ENCODE results near the gene ZBTB12. TPM values are rescaled to one million over a fixed set of nuclear protein-coding genes. Genes with fewer than 3 reads are reported as not detected.
"Not testable (repeated sequence)": the region's sequence is repeated elsewhere in the genome, so short reads cannot be mapped to it uniquely, and the experiment has no call there.

Gene ZBTB12
- total and polyA plus RNA-seq, 2 of the 8 experiments (the other 6 are each of a cell fraction or from before 2014, with no cell fraction given) = 20.7 to 40.8 TPM

GRCh38 chr6:31851980-31852718, 49.7 kb downstream of the ZBTB12 start:
- not testable (repeated sequence) for H2AFZ ChIP-seq (ENCODE audit: low read length); H3K4ac ChIP-seq (replicated peaks; ENCODE audit: insufficient read length, low read depth, low read length); H3K79me2 ChIP-seq (ENCODE audit: control insufficient read depth in 1 of 2, insufficient read depth in 2 of 2, low read length in 2 of 2); H4K91ac ChIP-seq (replicated peaks; ENCODE audit: insufficient read length, low read length); H2BK5ac ChIP-seq (ENCODE audit: low read depth, low read length); H3K18ac ChIP-seq (ENCODE audit: extremely low read depth, low read length); H4K8ac ChIP-seq (ENCODE audit: extremely low read depth, insufficient read depth, low read length); H3K23me2 ChIP-seq (ENCODE audit: low read depth, low read length); H3K14ac ChIP-seq (ENCODE audit: insufficient read length); H3K27me3 ChIP-seq (replicated peaks in 1 of 4; ENCODE audit: control insufficient read depth in 3 of 4, extremely low read depth in 1 of 4, insufficient read depth in 3 of 4, low read length in 3 of 4); DNase-seq (ENCODE audit: low read depth in 1 of 2, low spot score in 2 of 2); H3K79me1 ChIP-seq (ENCODE audit: low read depth, low read length); H4K5ac ChIP-seq (ENCODE audit: insufficient read length, low read depth, low read length); H4K20me1 ChIP-seq (replicated peaks in 1 of 2; ENCODE audit: control insufficient read depth in 1 of 2, insufficient read depth in 2 of 2, low read length in 2 of 2); H2BK120ac ChIP-seq (replicated peaks; ENCODE audit: low read depth, low read length); H3K27ac ChIP-seq (ENCODE audit: low read depth, low read length); H3K4me3 ChIP-seq (ENCODE audit: extremely low read depth in 1 of 4, insufficient read depth in 2 of 4, low read depth in 3 of 4, low read length in 4 of 4); H3K56ac ChIP-seq (replicated peaks; ENCODE audit: insufficient read length, low read depth, low read length); H3K23ac ChIP-seq (ENCODE audit: insufficient read length); H2BK15ac ChIP-seq (ENCODE audit: low read length); H2BK12ac ChIP-seq (ENCODE audit: low read depth, low read length); H3K9ac ChIP-seq (replicated peaks in 1 of 4; ENCODE audit: extremely low read depth in 1 of 4, low read depth in 3 of 4, low read length in 3 of 4); H2AK5ac ChIP-seq (ENCODE audit: low read depth, low read length); H3K4me1 ChIP-seq (replicated peaks in 1 of 4; ENCODE audit: control insufficient read depth in 3 of 4, insufficient read depth in 4 of 4, low read length in 3 of 4); H2BK20ac ChIP-seq (ENCODE audit: low read length); H3K9me3 ChIP-seq (ENCODE audit: insufficient read depth in 2 of 2, low read depth in 1 of 2, low read length in 1 of 2); FAIRE-seq; H3K36me3 ChIP-seq (ENCODE audit: control insufficient read depth in 2 of 4, insufficient read depth in 4 of 4, low read length in 3 of 4)
- POLR2A ChIA-PET (ENCODE audit: partially characterized antibody) = interaction anchor here (0.6 to 12.6 kb wide), 6 partner anchors 9 to 702 kb away, joined by 3 to 189 read pairs (median 8); partner anchors contain the start of gene NEU1
- WGBS, 2 experiments (ENCODE audit: extremely low coverage in 1 of 2, insufficient coverage in 1 of 2, insufficient read length in 1 of 2, insufficient replicate concordance in 2 of 2, low coverage in 1 of 2, low lambda C conversion rate in 2 of 2, missing lambda C conversion rate in 1 of 2) = 85% methylated on average over 21 of the region's 35 CpGs; no CpG with 5 or more reads in 1 of the 2 experiments
- H3K4me2 ChIP-seq (ENCODE audit: insufficient read depth in 1 of 2, low read depth in 2 of 2, low read length in 2 of 2) = peak overlapping the region; percentile 7 to 34; a peak in 2 of 4 replicates
- CTCF ChIA-PET (ENCODE audit: partially characterized antibody) = interaction anchor here (1.2 to 1.3 kb wide), 2 partner anchors 10 to 22 kb away, joined by 4 to 5 read pairs; partner anchors contain the start of gene NEU1
- peak; percentile 56; the same call in 1 of the 2 replicates for TF ChIP-seq E2F6 (IDR thresholded peaks at IDR 0.05)
